A549 (cell line): ENCODE results near the gene STAM. TPM values are rescaled to one million over a fixed set of nuclear protein-coding genes. Genes with fewer than 3 reads are reported as not detected.

ENCODE experiments used
- ATAC-seq, 2 experiments: fragments of 200-7000 bp in 1 of 2; fragments of >200 bp in 1 of 2; cut with Nextera tagmentation in 1 of 2; cut with Tn5 transposase in 1 of 2; 3 replicates each; pipeline versions ENCODE4 v1.8.0 to v1.9.1; 2018 to 2020; ENCODE audit warnings: mild to moderate bottlenecking in 1 of 2, moderate library complexity in 1 of 2
- CTCF ChIA-PET: fragments of 300-600 bp; sonication (Branson Sonifier 250); formaldehyde crosslinking; extraction: SDS; loops from one replicate; lab custom pipeline; 2021; ENCODE audit warnings: antibody characterized with exemption, inconsistent platforms; lab: Yijun Ruan, JAX
- POLR2A ChIA-PET: fragments of 350-600 bp; formaldehyde crosslinking; extraction: SDS; loops from one replicate; lab custom pipeline; 2021; ENCODE audit warnings: antibody characterized with exemption, inconsistent platforms; lab: Yijun Ruan, JAX
- DNase-seq, 2 experiments: peaks; one replicate each; pipeline versions ENCODE4 v3.0.0 to v3.0.0-alpha.2; 2011 to 2016; ENCODE audit warnings: low read depth in 1 of 2, low spot score in 1 of 2
- FAIRE-seq: peaks from 2 replicates; lab custom pipeline; 2011; peaks lifted over from hg19 to GRCh38; lab: Jason Lieb, UNC
- H3K27ac ChIP-seq, 2 experiments: fragments of >200 bp; sonication (Bioruptor Twin); formaldehyde crosslinking; 3 replicates each; pipeline ENCODE4 v1.5.1; 2016 to 2017
- H3K4me1 ChIP-seq: fragments of >200 bp; sonication (Bioruptor Twin); formaldehyde crosslinking; 3 replicates; pipeline ENCODE4 v1.6.1; 2016
- H3K4me2 ChIP-seq: fragments of >200 bp; sonication (Bioruptor Twin); formaldehyde crosslinking; 3 replicates; pipeline ENCODE4 v1.6.1; 2016
- H3K4me3 ChIP-seq: fragments of >200 bp; sonication (Bioruptor Twin); formaldehyde crosslinking; 3 replicates; pipeline ENCODE4 v1.5.1; 2016
- H3K9me3 ChIP-seq: fragments of >200 bp; sonication (Bioruptor Twin); formaldehyde crosslinking; 3 replicates; pipeline ENCODE4 v1.6.1; 2016
- BCL3 ChIP-seq: fragments of >200 bp; sonication (Bioruptor Twin); formaldehyde crosslinking; IDR thresholded peaks from 3 replicates; pipeline ENCODE4 v1.6.1; 2016
- BHLHE40 ChIP-seq: IDR thresholded peaks from 2 replicates; pipeline ENCODE4 v1.6.1; 2012; ENCODE audit warnings: low read depth, low read length, inconsistent platforms
- CTCF ChIP-seq: fragments of >200 bp; sonication (Bioruptor Twin); formaldehyde crosslinking; IDR thresholded peaks from 3 replicates; pipeline ENCODE4 v1.5.1; 2016
- EHF ChIP-seq: fragments of 250-450 bp; sonication (Bioruptor Pico); IDR thresholded peaks from 2 replicates; pipeline ENCODE4 v1.5.0; 2020; ENCODE audit warnings: mild to moderate bottlenecking
- EHMT2 ChIP-seq: fragments of 200-600 bp; sonication (generic); IDR thresholded peaks from 2 replicates; pipeline ENCODE4 v1.6.1; 2016; ENCODE audit warnings: antibody characterized with exemption, low read depth, mild to moderate bottlenecking, moderate library complexity
- ELK1 ChIP-seq: fragments of 150-350 bp; IDR thresholded peaks from 2 replicates; pipeline ENCODE4 v1.6.1; 2014; ENCODE audit warnings: low read depth, mild to moderate bottlenecking, low read length
- EP300 ChIP-seq, 2 experiments: fragments of >200 bp; sonication (Bioruptor Twin); formaldehyde crosslinking; IDR thresholded peaks; 2 replicates in 1 of 2; 3 replicates in 1 of 2; pipeline ENCODE4 v1.6.1; 2016 to 2017
- FOSB ChIP-seq: fragments of 250-450 bp; sonication (Bioruptor Pico); IDR thresholded peaks from 2 replicates; pipeline ENCODE4 v1.5.0; 2020; ENCODE audit warnings: mild to moderate bottlenecking, moderate library complexity
- HDAC2 ChIP-seq: fragments of 200-600 bp; sonication (generic); IDR thresholded peaks from 2 replicates; pipeline ENCODE4 v1.6.1; 2016
- HEYL ChIP-seq: fragments of 250-450 bp; sonication (Bioruptor Pico); IDR thresholded peaks from 2 replicates; pipeline ENCODE4 v1.8.0; 2021; ENCODE audit warnings: mild to moderate bottlenecking, moderate library complexity
- HOXA7 ChIP-seq: fragments of 250-450 bp; sonication (Bioruptor Pico); IDR thresholded peaks from 2 replicates; pipeline ENCODE4 v1.5.0; 2020; ENCODE audit warnings: mild to moderate bottlenecking, moderate library complexity
- JUN ChIP-seq, 2 experiments: fragments of >200 bp; sonication (Bioruptor Twin); formaldehyde crosslinking; IDR thresholded peaks; 2 replicates in 1 of 2; 3 replicates in 1 of 2; pipeline ENCODE4 v1.6.1; 2016 to 2017
- JUNB ChIP-seq: fragments of >200 bp; sonication (Bioruptor Twin); formaldehyde crosslinking; IDR thresholded peaks from 2 replicates; pipeline ENCODE4 v1.6.1; 2016
- KDM1A ChIP-seq: fragments of 200-600 bp; sonication (generic); IDR thresholded peaks from 2 replicates; pipeline ENCODE4 v1.6.1; 2016; ENCODE audit warnings: low read depth, mild to moderate bottlenecking
- MAFK ChIP-seq: fragments of 450-650 bp; IDR thresholded peaks from 2 replicates; pipeline ENCODE4 v1.6.1; 2014; ENCODE audit not compliant: partially characterized antibody
- MAX ChIP-seq: IDR thresholded peaks from 2 replicates; pipeline ENCODE4 v1.6.1; 2012
- MAZ ChIP-seq: fragments of 150-350 bp; IDR thresholded peaks from 2 replicates; pipeline ENCODE4 v1.6.1; 2014; ENCODE audit warnings: antibody characterized with exemption, low read depth, low read length, borderline replicate concordance
- MYC ChIP-seq: IDR thresholded peaks from 2 replicates; pipeline ENCODE4 v1.6.1; 2012; ENCODE audit warnings: mild to moderate bottlenecking, inconsistent platforms, low read length, improper control_type of control experiment, borderline replicate concordance
- NFE2L2 ChIP-seq: fragments of 150-350 bp; conservative IDR thresholded peaks from 2 replicates; pipeline ENCODE4 v1.6.1; 2014; ENCODE audit warnings: low read length
- NR3C1 ChIP-seq: fragments of >200 bp; sonication (Bioruptor Twin); formaldehyde crosslinking; IDR thresholded peaks from 3 replicates; pipeline ENCODE4 v1.6.1; 2017
- PHF8 ChIP-seq: fragments of 200-600 bp; sonication (generic); IDR thresholded peaks from 2 replicates; pipeline ENCODE4 v1.6.1; 2016; ENCODE audit warnings: low read depth, mild to moderate bottlenecking, antibody characterized with exemption, moderate library complexity, borderline replicate concordance
- POLR2A ChIP-seq: IDR thresholded peaks from 2 replicates; pipeline ENCODE4 v1.6.1; 2012; ENCODE audit warnings: mild to moderate bottlenecking, low read length
- POLR2AphosphoS2 ChIP-seq: conservative IDR thresholded peaks from 2 replicates; pipeline ENCODE4 v1.6.1; 2012; ENCODE audit warnings: low read length, improper control_type of control experiment, inconsistent platforms
- RAD21 ChIP-seq, 2 experiments: fragments of >200 bp in 1 of 2; sonication (Bioruptor Twin) in 1 of 2; formaldehyde crosslinking in 1 of 2; IDR thresholded peaks in 1 of 2; conservative IDR thresholded peaks in 1 of 2; 2 replicates in 1 of 2; 3 replicates in 1 of 2; pipeline ENCODE4 v1.6.1; 2012 to 2018; ENCODE audit warnings: inconsistent platforms in 1 of 2
- RFX5 ChIP-seq: fragments of 450-650 bp; IDR thresholded peaks from 2 replicates; pipeline ENCODE4 v1.7.1; 2014; ENCODE audit warnings: antibody characterized with exemption, mild to moderate bottlenecking, moderate library complexity
- RNF2 ChIP-seq: fragments of 200-600 bp; sonication (generic); IDR thresholded peaks from 2 replicates; pipeline ENCODE4 v1.6.1; 2016; ENCODE audit warnings: low read depth, mild to moderate bottlenecking, antibody characterized with exemption, moderate library complexity, borderline replicate concordance
- SREBF2 ChIP-seq: fragments of 450-650 bp; IDR thresholded peaks from 2 replicates; pipeline ENCODE4 v1.6.1; 2014; ENCODE audit warnings: mild to moderate bottlenecking, moderate library complexity
- TFCP2L1 ChIP-seq: fragments of 250-450 bp; sonication (Bioruptor Pico); IDR thresholded peaks from 2 replicates; pipeline ENCODE4 v1.5.0; 2021; ENCODE audit warnings: mild to moderate bottlenecking
- ZFP36 ChIP-seq: fragments of 450-650 bp; IDR thresholded peaks from 2 replicates; pipeline ENCODE4 v1.6.1; 2014; ENCODE audit warnings: borderline replicate concordance; ENCODE audit not compliant: partially characterized antibody
- ZNF302 ChIP-seq: fragments of 250-450 bp; sonication (Bioruptor Pico); IDR thresholded peaks from 2 replicates; pipeline ENCODE4 v1.9.0; 2021; ENCODE audit warnings: inconsistent platforms, mild to moderate bottlenecking, moderate library complexity
- ZSCAN20 ChIP-seq: fragments of 250-450 bp; sonication (Bioruptor Pico); IDR thresholded peaks from 2 replicates; pipeline ENCODE4 v1.8.0; 2022; ENCODE audit warnings: mild to moderate bottlenecking, moderate library complexity
- WGBS: methylation state at CpG from one replicate; pipeline ENCODE4 v1.1.6; 2017; ENCODE audit errors: missing lambda C conversion rate; 5-methylcytosine and 5-hydroxymethylcytosine counted together
- polyA minus RNA-seq: library from RNA; depleted of rRNA, polyadenylated mRNA; stranded (reverse); fragments of >200 nt; gene quantifications from 2 replicates; pipeline ENCODE4 v1.2.3, GENCODE V29; 2011; rRNA and poly(A)+ RNA removed
- polyA plus RNA-seq, 4 experiments: library from polyadenylated mRNA; depleted of rRNA in 3 of 4; stranded (reverse); fragments of >200 nt; fragmentation: RNase III in 1 of 4; extraction: RNeasy Plus Mini Kit Qiagen cat#74134 plus additional on column Dnase treatment in 1 of 4; gene quantifications; 2 replicates in 3 of 4; 3 replicates in 1 of 4; pipeline ENCODE4 v1.2.3, GENCODE V29; 2011 to 2017

Gene STAM
- polyA plus RNA-seq (2011; rRNA removed) = 37.3 and 51.7 TPM in 2 replicates
- 18.1 and 20.2 TPM in 2 replicates for polyA plus RNA-seq (2012; cell fraction: cytosol; rRNA removed)
- polyA plus RNA-seq (2012; cell fraction: nucleus; rRNA removed) = 16.5 and 17.0 TPM in 2 replicates
- polyA plus RNA-seq (2017; fragmentation: RNase III; extraction: RNeasy Plus Mini Kit Qiagen cat#74134 plus additional on column Dnase treatment) = 24.2 to 24.4 TPM (median 24.4 TPM) in 3 replicates
- 19.1 and 24.3 TPM in 2 replicates for polyA minus RNA-seq

- CTCF ChIA-PET = interaction anchor here (1.1 to 3.2 kb wide), 7 partner anchors 8 to 99 kb away, joined by 3 to 13 read pairs (median 6); partner anchors contain the start of gene HACD1
- TF ChIP-seq FOSB (CRISPR knock-in tag) (no peak), RAD21 (conservative IDR thresholded peaks at IDR 0.05 in 1 of 2, IDR thresholded peaks at IDR 0.05 in 1 of 2) (0 out of 5 replicates have a peak, but pooled peaks of 1 of the 2 experiments have one; percentile 17), PHF8 (peak; percentile 43), MAZ (peak; percentile 12; the same call in 1 of the 2 replicates), POLR2A (peak; percentile 29), RFX5 (0 out of 2 replicates have a peak, but pooled peaks have one; percentile 17), JUN (IDR thresholded peaks at IDR 0.05) (peak; percentile 92 to 94), POLR2AphosphoS2 (no peak), NR3C1 (no peak), MAX (peak; percentile 53), MYC (peak; percentile 70; the same call in 1 of the 2 replicates), BCL3 (peak; percentile 50; the same call in 1 of the 3 replicates), NFE2L2 (no peak)
- peaks cover 30% of the 10 kb centered on the region for H3K4me1 ChIP-seq
- FAIRE-seq (no peak), ATAC-seq (peak; percentile 94 to 97), DNase-seq (peak; percentile 86 to 92)
- H3K9me3 ChIP-seq = no peaks in the 10 kb centered on the region
- H3K27ac ChIP-seq = peak within 1 kb of the TSS; percentile 96 to 97
- WGBS = 3% methylated on average over 37 of the region's 37 CpGs
- peak within 1 kb of the TSS; percentile 91 for H3K4me3 ChIP-seq
- peak within 1 kb of the TSS; percentile 93 for H3K4me2 ChIP-seq
- POLR2A ChIA-PET = interaction anchor here (0.6 to 2.3 kb wide), 12 partner anchors 12 to 1784 kb away, joined by 3 to 53 read pairs (median 4); partner anchors contain the start of genes ARL5B, HACD1 and MINDY3
These were observed at the start of gene STAM for GRCh38 chr10:17643755-17644484. STAM (plus strand) TSS chr10:17644151; CDS start chr10:17644340, 189 bp downstream.

- ChIA-PET POLR2A (no interaction called here), CTCF (interaction anchor here (1.1 to 2.2 kb wide), 3 partner anchors 9 to 145 kb away, joined by 3 to 13 read pairs (median 5); partner anchors contain the start of gene ST8SIA6)
- DNase-seq = no peak
- no peak for TF ChIP-seq KDM1A
- TF ChIP-seq TFCP2L1 (CRISPR knock-in tag) = no peak
- TF ChIP-seq MAFK = no peak
- TF ChIP-seq EP300 (IDR thresholded peaks at IDR 0.05) = no peak
- no peak for TF ChIP-seq HEYL (CRISPR knock-in tag)
- TF ChIP-seq JUNB = no peak
- TF ChIP-seq HDAC2 = no peak
- TF ChIP-seq CTCF = no peak
- no peak for TF ChIP-seq RNF2
- TF ChIP-seq HOXA7 (CRISPR knock-in tag) = no peak
- TF ChIP-seq EHF (CRISPR knock-in tag) = no peak
- no peak for TF ChIP-seq ELK1
- no peak for TF ChIP-seq ZNF302 (CRISPR knock-in tag)
- no peak for TF ChIP-seq BHLHE40
- no peak for TF ChIP-seq NR3C1
- TF ChIP-seq ZSCAN20 (CRISPR knock-in tag) = no peak
- no peak for TF ChIP-seq MYC
- TF ChIP-seq EHMT2 = no peak
- TF ChIP-seq ZFP36 = no peak
- TF ChIP-seq SREBF2 = no peak
- no peaks in the 10 kb centered on the region for H3K4me1 ChIP-seq
- H3K27ac ChIP-seq = no peak overlapping the region
- 88% methylated on average over 3 of the region's 3 CpGs for WGBS
- ATAC-seq = no peak
- no peak overlapping the region for H3K4me3 ChIP-seq
- H3K9me3 ChIP-seq = no peaks in the 10 kb centered on the region
- no peak overlapping the region for H3K4me2 ChIP-seq
- FAIRE-seq = no peak
These were observed 46.6 kb upstream of the STAM start for GRCh38 chr10:17597386-17597785.
